Measurements from ENCODE around the gene OSBP2.
A peak's percentile ranks its signal among the peaks of the same experiment; 100 is the strongest.

Gene OSBP2

DNA sequence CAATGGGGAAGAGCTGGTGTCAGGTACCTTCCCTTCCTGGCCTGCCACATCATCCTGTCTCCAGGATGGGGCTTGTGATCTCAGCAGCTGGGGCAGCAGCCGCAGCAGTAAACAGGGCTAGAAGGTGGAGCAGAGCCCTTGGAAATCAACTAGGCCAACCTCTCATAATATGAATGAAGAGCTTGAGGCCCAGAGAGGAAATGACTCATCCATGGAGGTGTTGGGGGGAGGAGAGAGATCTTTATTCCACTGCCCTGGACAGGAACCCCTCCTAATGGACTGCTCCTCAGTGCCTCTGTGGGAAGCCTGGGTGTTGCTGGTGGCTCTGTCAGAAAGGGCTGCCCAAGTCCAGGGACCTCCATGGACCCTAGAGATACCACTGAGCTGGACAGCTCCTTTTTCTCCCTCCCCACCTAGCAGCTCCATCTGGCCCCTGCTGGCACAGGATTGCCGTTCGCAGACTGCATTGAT, 111.8 kb downstream of the OSBP2 start:
- no peak overlapping the region for H3K4me3 ChIP-seq (ENCODE audit: low read depth, low read length)
- TF ChIP-seq, protein P1, sequence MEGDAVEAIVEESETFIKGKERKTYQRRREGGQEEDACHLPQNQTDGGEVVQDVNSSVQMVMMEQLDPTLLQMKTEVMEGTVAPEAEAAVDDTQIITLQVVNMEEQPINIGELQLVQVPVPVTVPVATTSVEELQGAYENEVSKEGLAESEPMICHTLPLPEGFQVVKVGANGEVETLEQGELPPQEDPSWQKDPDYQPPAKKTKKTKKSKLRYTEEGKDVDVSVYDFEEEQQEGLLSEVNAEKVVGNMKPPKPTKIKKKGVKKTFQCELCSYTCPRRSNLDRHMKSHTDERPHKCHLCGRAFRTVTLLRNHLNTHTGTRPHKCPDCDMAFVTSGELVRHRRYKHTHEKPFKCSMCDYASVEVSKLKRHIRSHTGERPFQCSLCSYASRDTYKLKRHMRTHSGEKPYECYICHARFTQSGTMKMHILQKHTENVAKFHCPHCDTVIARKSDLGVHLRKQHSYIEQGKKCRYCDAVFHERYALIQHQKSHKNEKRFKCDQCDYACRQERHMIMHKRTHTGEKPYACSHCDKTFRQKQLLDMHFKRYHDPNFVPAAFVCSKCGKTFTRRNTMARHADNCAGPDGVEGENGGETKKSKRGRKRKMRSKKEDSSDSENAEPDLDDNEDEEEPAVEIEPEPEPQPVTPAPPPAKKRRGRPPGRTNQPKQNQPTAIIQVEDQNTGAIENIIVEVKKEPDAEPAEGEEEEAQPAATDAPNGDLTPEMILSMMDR (conservative IDR thresholded peaks at IDR 0.05; ENCODE audit: low read depth, low read length) = peak; percentile 4
- DNase-seq (ENCODE audit: low read depth) = peak; percentile 52

DNA sequence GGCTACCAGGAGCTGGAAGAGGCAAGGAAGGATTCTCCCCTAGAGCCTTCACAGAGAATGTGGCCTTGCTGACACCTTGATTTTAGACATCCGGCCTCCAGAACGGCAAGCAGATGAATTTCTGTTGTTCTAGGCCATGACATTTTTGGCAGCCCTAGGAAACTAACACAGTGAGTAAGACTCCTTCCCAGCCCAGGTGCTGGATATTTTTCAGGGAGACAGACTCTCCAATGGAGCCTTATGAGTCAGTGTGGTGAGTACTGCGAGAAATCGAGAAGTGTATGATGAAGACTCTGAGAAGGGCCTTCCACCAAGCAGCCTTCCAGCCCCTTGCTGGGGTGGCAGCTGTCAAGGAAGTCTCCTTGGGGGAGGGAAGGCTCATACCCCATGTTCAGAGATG, 114.4 kb downstream of the OSBP2 start:
- no peak overlapping the region for H3K4me3 ChIP-seq (ENCODE audit: low read depth, low read length)
- no peak for DNase-seq (ENCODE audit: low read depth)
- TF ChIP-seq, protein P1 (conservative IDR thresholded peaks at IDR 0.05; ENCODE audit: low read depth, low read length) = no peak

- no peak for DNase-seq (ENCODE audit: low read depth)
- TF ChIP-seq, protein P1 (conservative IDR thresholded peaks at IDR 0.05; ENCODE audit: low read depth, low read length) = no peak
- no peak overlapping the region for H3K4me3 ChIP-seq (ENCODE audit: low read depth, low read length)
These were observed 115.4 kb downstream of the OSBP2 start for GRCh38 chr22:30810105-30810504.

DNA sequence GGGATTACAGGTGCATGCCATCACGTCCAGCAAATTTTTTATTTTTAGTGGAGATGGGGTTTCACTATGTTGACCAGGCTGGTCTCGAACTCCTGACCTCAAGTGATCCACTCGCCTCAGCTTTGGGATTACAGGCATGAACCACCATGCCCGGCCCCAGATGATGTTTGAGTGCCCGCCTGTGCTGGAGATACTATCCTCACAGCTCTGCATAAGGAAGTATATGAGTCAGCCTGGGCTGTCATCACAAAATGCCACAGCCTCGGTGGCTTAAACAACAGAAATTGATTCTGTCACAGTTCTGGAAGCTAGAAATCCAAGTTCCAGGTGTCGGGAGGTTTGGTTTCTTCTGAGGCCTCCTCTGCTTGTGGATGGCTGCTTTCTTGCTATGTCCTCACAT, 119.3 kb downstream of the OSBP2 start:
- TF ChIP-seq, protein P1 (conservative IDR thresholded peaks at IDR 0.05; ENCODE audit: low read depth, low read length) = no peak
- DNase-seq (ENCODE audit: low read depth) = no peak
- H3K4me3 ChIP-seq (ENCODE audit: low read depth, low read length) = no peak overlapping the region

GRCh38 chr22:30816413-30816812, 121.7 kb downstream of the OSBP2 start:
- no peak for DNase-seq (ENCODE audit: low read depth)
- H3K4me3 ChIP-seq (ENCODE audit: low read depth, low read length) = no peak overlapping the region
- TF ChIP-seq, protein P1 (conservative IDR thresholded peaks at IDR 0.05; ENCODE audit: low read depth, low read length) = no peak

DNA sequence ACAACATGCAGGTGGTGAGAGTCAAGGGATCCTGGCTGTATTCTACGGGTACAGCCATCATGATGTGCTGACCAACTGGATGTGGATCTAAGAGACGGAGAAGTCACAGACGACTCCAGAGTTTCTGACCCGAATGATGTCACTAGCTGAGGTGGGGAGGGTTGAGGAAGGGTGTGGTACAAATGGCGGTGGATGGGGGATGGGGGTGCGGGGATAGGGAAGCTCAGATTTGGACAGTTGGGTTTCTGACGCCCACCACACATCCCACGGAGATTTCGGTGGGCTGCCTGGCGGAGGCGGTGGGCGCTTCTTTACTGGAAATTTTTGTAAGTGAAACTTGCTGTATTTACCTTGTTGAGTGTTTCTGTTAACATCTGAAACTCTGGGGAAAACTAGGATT, 126.7 kb downstream of the OSBP2 start:
- TF ChIP-seq, protein P1 (conservative IDR thresholded peaks at IDR 0.05; ENCODE audit: low read depth, low read length) = no peak
- H3K4me3 ChIP-seq (ENCODE audit: low read depth, low read length) = no peak overlapping the region
- no peak for DNase-seq (ENCODE audit: low read depth)

GRCh38 chr22:30821863-30822215, 127.2 kb downstream of the OSBP2 start:
- no peak overlapping the region for H3K4me3 ChIP-seq (ENCODE audit: low read depth, low read length)
- TF ChIP-seq, protein P1 (conservative IDR thresholded peaks at IDR 0.05; ENCODE audit: low read depth, low read length) = no peak
- DNase-seq (ENCODE audit: low read depth) = no peak
